ENCODE data around the gene OR10J5. TPM values are rescaled to one million over a fixed set of nuclear protein-coding genes. Genes with fewer than 3 reads are reported as not detected.

OR10J5 gene
- polyA plus RNA-seq (2011; rRNA removed), result not detected in 2 replicates
- polyA minus RNA-seq (2011; rRNA and poly(A)+ RNA removed), result not detected in 2 replicates

- no peak within 1 kb of the TSS for H3K4me3 ChIP-seq (ENCODE audit: low read depth, low read length)
- H3K36me3 ChIP-seq (ENCODE audit: control insufficient read depth, insufficient read depth, low read length), result no peaks in the 10 kb centered on the region
- no peaks in the 10 kb centered on the region for H3K27me3 ChIP-seq (ENCODE audit: control insufficient read depth, insufficient read depth, low read length)
- ChIA-PET POLR2A (no interaction called here), CTCF (no interaction called here)
- no peak for DNase-seq (ENCODE audit: low read depth)
- TF ChIP-seq, protein P1, sequence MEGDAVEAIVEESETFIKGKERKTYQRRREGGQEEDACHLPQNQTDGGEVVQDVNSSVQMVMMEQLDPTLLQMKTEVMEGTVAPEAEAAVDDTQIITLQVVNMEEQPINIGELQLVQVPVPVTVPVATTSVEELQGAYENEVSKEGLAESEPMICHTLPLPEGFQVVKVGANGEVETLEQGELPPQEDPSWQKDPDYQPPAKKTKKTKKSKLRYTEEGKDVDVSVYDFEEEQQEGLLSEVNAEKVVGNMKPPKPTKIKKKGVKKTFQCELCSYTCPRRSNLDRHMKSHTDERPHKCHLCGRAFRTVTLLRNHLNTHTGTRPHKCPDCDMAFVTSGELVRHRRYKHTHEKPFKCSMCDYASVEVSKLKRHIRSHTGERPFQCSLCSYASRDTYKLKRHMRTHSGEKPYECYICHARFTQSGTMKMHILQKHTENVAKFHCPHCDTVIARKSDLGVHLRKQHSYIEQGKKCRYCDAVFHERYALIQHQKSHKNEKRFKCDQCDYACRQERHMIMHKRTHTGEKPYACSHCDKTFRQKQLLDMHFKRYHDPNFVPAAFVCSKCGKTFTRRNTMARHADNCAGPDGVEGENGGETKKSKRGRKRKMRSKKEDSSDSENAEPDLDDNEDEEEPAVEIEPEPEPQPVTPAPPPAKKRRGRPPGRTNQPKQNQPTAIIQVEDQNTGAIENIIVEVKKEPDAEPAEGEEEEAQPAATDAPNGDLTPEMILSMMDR (IDR thresholded peaks at IDR 0.05; ENCODE audit: insufficient read depth, low read depth, low read length), result no peak
Observed at GRCh38 chr1:159535907-159536306, at the start of gene OR10J5. OR10J5 (minus strand) TSS chr1:159536007; CDS start chr1:159536007, 0 bp downstream.

GRCh38 chr1:159584536-159584935, 48.7 kb upstream of the OR10J5 start:
- H3K36me3 ChIP-seq (ENCODE audit: control insufficient read depth, insufficient read depth, low read length), result no peaks in the 10 kb centered on the region
- no peak for DNase-seq (ENCODE audit: low read depth)
- CTCF ChIA-PET, result no interaction called here
- TF ChIP-seq, protein P1 (IDR thresholded peaks at IDR 0.05; ENCODE audit: insufficient read depth, low read depth, low read length), result no peak
- POLR2A ChIA-PET, result no interaction called here
- no peak overlapping the region for H3K4me3 ChIP-seq (ENCODE audit: low read depth, low read length)
- H3K27me3 ChIP-seq (ENCODE audit: control insufficient read depth, insufficient read depth, low read length), result no peaks in the 10 kb centered on the region; the same call in 1 of the 2 replicates

DNA sequence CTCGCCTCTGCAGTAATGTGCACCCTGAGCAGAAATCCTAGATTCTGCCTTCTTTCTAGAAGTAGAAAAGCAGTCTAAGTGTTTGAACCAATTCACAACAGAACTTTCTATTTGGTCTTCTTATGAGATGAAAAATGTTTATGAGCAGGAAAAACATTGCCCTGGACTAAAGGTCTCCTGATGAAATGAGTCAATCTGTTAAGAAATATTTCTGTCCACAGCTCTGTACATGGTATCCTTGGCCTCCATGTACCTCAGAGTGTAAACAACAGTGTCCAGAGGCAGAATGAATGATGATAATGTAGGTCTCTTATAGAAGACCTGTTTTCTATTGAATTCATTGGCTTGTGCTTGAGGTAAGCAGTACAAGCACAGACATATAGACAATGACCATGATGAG, 45.6 kb upstream of the OR10J5 start:
- no peak for DNase-seq (ENCODE audit: low read depth)
- ChIA-PET POLR2A (no interaction called here), CTCF (no interaction called here)
- Histone ChIP-seq H3K4me3 (ENCODE audit: low read depth, low read length) (no peak overlapping the region), H3K36me3 (ENCODE audit: control insufficient read depth, insufficient read depth, low read length) (no peaks in the 10 kb centered on the region), H3K27me3 (ENCODE audit: control insufficient read depth, insufficient read depth, low read length) (no peaks in the 10 kb centered on the region; the same call in 1 of the 2 replicates)
- TF ChIP-seq, protein P1 (IDR thresholded peaks at IDR 0.05; ENCODE audit: insufficient read depth, low read depth, low read length), result no peak

- H3K4me3 ChIP-seq (ENCODE audit: low read depth, low read length), result no peak overlapping the region
- no peaks in the 10 kb centered on the region for H3K36me3 ChIP-seq (ENCODE audit: control insufficient read depth, insufficient read depth, low read length)
- ChIA-PET CTCF (interaction anchor here (1.2 kb wide), 1 partner anchor 29 kb away, joined by 4 read pairs; no protein-coding TSS in a partner anchor), POLR2A (no interaction called here)
- DNase-seq (ENCODE audit: low read depth), result no peak
- no peaks in the 10 kb centered on the region; the same call in 1 of the 2 replicates for H3K27me3 ChIP-seq (ENCODE audit: control insufficient read depth, insufficient read depth, low read length)
- TF ChIP-seq, protein P1 (IDR thresholded peaks at IDR 0.05; ENCODE audit: insufficient read depth, low read depth, low read length), result no peak
Observed at GRCh38 chr1:159580340-159580739, 44.5 kb upstream of the OR10J5 start.

DNA sequence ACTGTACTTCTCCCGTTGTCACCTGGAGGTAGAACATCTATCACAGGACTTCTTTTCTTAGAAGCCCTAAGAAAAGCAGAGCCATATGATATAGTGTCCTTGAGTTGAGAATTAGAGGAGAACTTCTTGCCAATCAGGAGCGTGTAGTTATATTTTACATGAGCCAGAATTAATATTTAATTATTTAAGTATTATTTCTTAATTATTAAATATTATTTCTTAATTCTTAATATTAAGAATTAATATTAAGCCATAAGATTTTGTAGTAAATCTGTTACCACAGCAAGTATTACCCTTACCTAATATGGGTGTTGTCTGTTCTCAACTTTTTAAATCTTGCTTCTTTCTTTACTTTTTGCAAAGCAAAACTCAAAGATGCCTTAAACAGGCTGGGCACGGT, 41.6 kb upstream of the OR10J5 start:
- TF ChIP-seq, protein P1 (IDR thresholded peaks at IDR 0.05; ENCODE audit: insufficient read depth, low read depth, low read length), result no peak
- CTCF ChIA-PET, result no interaction called here
- no peak for DNase-seq (ENCODE audit: low read depth)
- H3K4me3 ChIP-seq (ENCODE audit: low read depth, low read length), result no peak overlapping the region
- POLR2A ChIA-PET, result no interaction called here
- H3K27me3 ChIP-seq (ENCODE audit: control insufficient read depth, insufficient read depth, low read length), result no peaks in the 10 kb centered on the region
- no peaks in the 10 kb centered on the region for H3K36me3 ChIP-seq (ENCODE audit: control insufficient read depth, insufficient read depth, low read length)

Data from BJ (cell line).